NT2/D1 (cell line): ENCODE data around the gene METTL21A.

Source experiments
- SUZ12 ChIP-seq: IDR thresholded peaks from 2 replicates; pipeline ENCODE4 v1.6.1; 2011; ENCODE audit not compliant: insufficient read length, insufficient read depth; ENCODE audit errors: extremely low read depth
- YY1 ChIP-seq: IDR thresholded peaks from 2 replicates; pipeline ENCODE4 v1.6.1; 2011; ENCODE audit not compliant: insufficient read length, insufficient read depth
- ZNF274 ChIP-seq: IDR thresholded peaks from 2 replicates; pipeline ENCODE4 v1.6.1; 2011; ENCODE audit warnings: mild to moderate bottlenecking, low read depth, low read length

DNA sequence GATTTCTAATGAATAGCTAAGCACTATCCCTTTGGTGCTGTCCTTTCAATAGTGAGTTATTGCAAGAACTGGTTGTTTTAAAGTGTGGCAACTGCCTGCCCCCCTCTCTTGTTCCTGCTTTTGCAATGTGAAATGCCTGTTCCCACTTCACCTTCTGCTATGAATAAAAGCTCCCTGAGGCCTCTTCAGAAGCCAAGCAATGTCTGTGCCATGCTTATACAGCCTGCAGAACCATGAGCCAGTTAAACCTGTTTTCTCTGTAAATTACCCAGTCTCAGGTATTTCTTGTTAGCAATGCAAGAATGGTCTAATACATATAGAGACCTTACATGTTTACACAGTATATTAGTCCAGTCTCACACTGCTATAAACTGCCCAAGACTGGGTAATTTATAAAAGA is 15.0 kb upstream of the METTL21A start:
- TF ChIP-seq YY1 (no peak), ZNF274 (no peak), SUZ12 (no peak)
